BLaER1 (cell line): Measurements from ENCODE around the gene SPACDR.

Experiments
- H3K27ac ChIP-seq: shearing (Covaris generic); formaldehyde crosslinking; 2 replicates; pipeline ENCODE4 v1.8.1; 2022
- H3K27me3 ChIP-seq: shearing (Covaris generic); formaldehyde crosslinking; 2 replicates; pipeline ENCODE4 v1.8.1; 2022
- H3K36me3 ChIP-seq: shearing (Covaris generic); formaldehyde crosslinking; 2 replicates; pipeline ENCODE4 v1.8.1; 2022
- H3K4me1 ChIP-seq: shearing (Covaris generic); formaldehyde crosslinking; 2 replicates; pipeline ENCODE4 v1.8.1; 2022
- H3K4me2 ChIP-seq: shearing (Covaris generic); formaldehyde crosslinking; 2 replicates; pipeline ENCODE4 v1.8.1; 2022
- H3K4me3 ChIP-seq: shearing (Covaris generic); formaldehyde crosslinking; 2 replicates; pipeline ENCODE4 v1.8.1; 2022
- H3K9ac ChIP-seq: shearing (Covaris generic); formaldehyde crosslinking; 2 replicates; pipeline ENCODE4 v1.8.1; 2022
- H3K9me3 ChIP-seq: shearing (Covaris generic); formaldehyde crosslinking; 2 replicates; pipeline ENCODE4 v1.8.1; 2022
- H4K20me1 ChIP-seq: shearing (Covaris generic); formaldehyde crosslinking; 2 replicates; pipeline ENCODE4 v1.8.1; 2022
- Cebpa-rat ChIP-seq: shearing (Covaris generic); IDR thresholded peaks from 2 replicates; pipeline ENCODE4 v1.8.1; 2022

SPACDR gene

GRCh38 chr7:100430493-100431285, 33.4 kb downstream of the SPACDR start:
- Histone ChIP-seq H4K20me1 (peaks cover 52% of the 10 kb centered on the region), H3K4me1 (peaks cover 58% of the 10 kb centered on the region)

GRCh38 chr7:100429637-100430492, 34.2 kb downstream of the SPACDR start, which contains the start of gene MEPCE:
MEPCE (plus strand) TSS chr7:100429831; CDS start chr7:100430019, 188 bp downstream.
- Histone ChIP-seq H3K9me3 (no peaks in the 10 kb centered on the region; the same call in 1 of the 2 replicates), H4K20me1 (peaks cover 44% of the 10 kb centered on the region), H3K4me1 (peaks cover 52% of the 10 kb centered on the region), H3K36me3 (peaks cover 38% of the 10 kb centered on the region), H3K4me2 (peak within 1 kb of the TSS; percentile 95), H3K27ac (peak within 1 kb of the TSS; percentile 100), H3K4me3 (peak within 1 kb of the TSS; percentile 94), H3K9ac (peak within 1 kb of the TSS; percentile 100), H3K27me3 (no peaks in the 10 kb centered on the region)
- TF ChIP-seq Cebpa-rat, result no peak

More at GRCh38 chr7:100430493-100431285, 33.4 kb downstream of the SPACDR start:
- Histone ChIP-seq H3K4me3 (peak overlapping the region; percentile 94), H3K27ac (peak overlapping the region; percentile 100), H3K27me3 (no peaks in the 10 kb centered on the region), H3K9me3 (no peaks in the 10 kb centered on the region; the same call in 1 of the 2 replicates), H3K9ac (peak overlapping the region; percentile 100), H3K4me2 (peak overlapping the region; percentile 95), H3K36me3 (peaks cover 45% of the 10 kb centered on the region)
- no peak for TF ChIP-seq Cebpa-rat

DNA sequence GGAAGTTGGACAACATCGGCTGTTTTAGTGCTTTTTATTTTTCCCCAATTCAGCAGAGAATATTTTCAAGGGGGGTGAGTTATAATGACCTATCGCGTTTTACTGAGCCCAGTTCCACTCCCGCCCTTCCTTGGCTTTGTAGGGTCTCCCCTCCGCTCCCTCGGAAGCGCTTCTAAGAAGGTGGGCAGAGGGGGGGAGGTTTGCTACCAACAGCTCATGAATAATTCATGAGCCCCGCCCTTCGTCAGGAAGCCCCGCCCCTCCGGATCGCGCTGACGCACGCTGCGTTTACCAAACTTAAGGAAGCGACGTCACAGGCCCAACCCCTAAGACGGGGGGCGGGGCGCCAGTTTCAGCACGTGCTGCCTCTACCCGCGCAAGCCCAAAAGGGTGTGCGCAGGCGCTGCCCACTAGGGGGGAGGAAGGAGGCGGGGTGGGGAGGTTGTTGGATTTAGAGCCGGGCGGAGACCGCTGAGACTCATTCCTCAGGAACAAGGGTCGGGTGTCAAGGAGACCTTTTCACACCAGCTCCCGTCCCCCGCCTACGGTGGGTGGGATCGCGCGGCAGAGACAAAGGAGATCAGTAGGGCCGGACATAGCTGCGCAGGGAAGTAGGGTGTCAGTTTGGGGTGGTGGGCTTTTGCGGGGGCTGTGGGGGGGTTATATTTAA, 35.0 kb downstream of the SPACDR start:
- Histone ChIP-seq H3K9ac (peak overlapping the region; percentile 100), H4K20me1 (peaks cover 37% of the 10 kb centered on the region), H3K36me3 (peaks cover 31% of the 10 kb centered on the region), H3K4me2 (peak overlapping the region; percentile 95), H3K27ac (peak overlapping the region; percentile 100), H3K4me1 (peaks cover 44% of the 10 kb centered on the region), H3K9me3 (no peaks in the 10 kb centered on the region; the same call in 1 of the 2 replicates), H3K4me3 (peak overlapping the region; percentile 94), H3K27me3 (no peaks in the 10 kb centered on the region)
- TF ChIP-seq Cebpa-rat, result no peak

DNA sequence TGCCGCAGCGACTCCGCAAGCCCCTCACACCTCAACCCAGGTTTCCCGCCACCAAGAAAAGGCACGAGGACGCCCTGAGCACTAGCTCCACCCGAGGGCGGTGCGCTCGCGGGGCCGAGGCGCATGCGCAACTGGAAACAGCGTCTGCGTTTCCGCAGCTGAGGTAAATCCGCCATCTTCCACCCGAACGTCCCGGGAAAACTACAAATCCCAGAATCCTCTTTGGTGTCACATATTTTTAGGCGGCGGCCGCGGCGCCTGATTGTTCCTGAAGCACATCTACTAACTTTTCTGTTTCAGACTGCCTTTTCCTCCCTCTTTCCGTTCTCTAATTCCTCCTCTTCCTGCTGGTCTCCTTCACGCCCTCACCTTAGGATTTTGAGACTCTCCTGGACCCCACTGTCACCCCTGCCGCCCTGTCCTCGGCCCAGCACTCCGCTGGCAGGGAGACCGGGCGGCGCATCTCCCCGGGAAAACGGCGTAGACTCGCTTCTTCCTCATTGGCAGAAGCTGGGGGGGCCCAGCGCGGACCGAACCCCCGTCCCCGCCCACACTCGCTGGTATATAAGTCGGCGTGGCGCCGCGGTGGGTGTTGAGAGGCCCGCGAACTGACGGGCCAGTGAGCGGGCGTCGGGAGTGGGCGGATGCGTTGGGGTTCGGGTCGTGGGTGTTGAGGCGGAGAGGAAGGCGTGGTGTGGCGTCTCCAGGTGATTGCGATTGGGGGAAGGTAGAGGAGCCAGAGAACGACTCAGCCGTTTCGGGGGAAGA, 35.7 kb downstream of the SPACDR start, which contains the start of gene ZCWPW1:
Gene ZCWPW1 (minus strand): TSS at position 505 of the 768 bp plus-strand sequence. CDS start 8,054 bp downstream, outside the sequence.
- H3K27me3 ChIP-seq, result no peaks in the 10 kb centered on the region
- no peaks in the 10 kb centered on the region; the same call in 1 of the 2 replicates for H3K9me3 ChIP-seq
- H3K27ac ChIP-seq, result peak within 1 kb of the TSS; percentile 100
- H3K9ac ChIP-seq, result peak within 1 kb of the TSS; percentile 100
- H3K4me1 ChIP-seq, result peaks cover 37% of the 10 kb centered on the region
- H3K4me2 ChIP-seq, result peak within 1 kb of the TSS; percentile 95
- H3K36me3 ChIP-seq, result peaks cover 23% of the 10 kb centered on the region
- H3K4me3 ChIP-seq, result peak within 1 kb of the TSS; percentile 94
- H4K20me1 ChIP-seq, result peaks cover 30% of the 10 kb centered on the region
- no peak for TF ChIP-seq Cebpa-rat

GRCh38 chr7:100427762-100428198, 36.3 kb downstream of the SPACDR start:
- H3K36me3 ChIP-seq, result peaks cover 17% of the 10 kb centered on the region
- peaks cover 24% of the 10 kb centered on the region for H4K20me1 ChIP-seq
- H3K4me2 ChIP-seq, result peak overlapping the region; percentile 95
- no peaks in the 10 kb centered on the region; the same call in 1 of the 2 replicates for H3K9me3 ChIP-seq
- H3K4me3 ChIP-seq, result peak overlapping the region; percentile 94
- TF ChIP-seq Cebpa-rat, result no peak
- H3K4me1 ChIP-seq, result peaks cover 31% of the 10 kb centered on the region
- H3K27ac ChIP-seq, result peak overlapping the region; percentile 100
- no peak overlapping the region; the same call in 1 of the 2 replicates for H3K9ac ChIP-seq
- H3K27me3 ChIP-seq, result no peaks in the 10 kb centered on the region

GRCh38 chr7:100426516-100426915, 37.5 kb downstream of the SPACDR start:
- TF ChIP-seq Cebpa-rat, result no peak
- no peak overlapping the region for H3K4me3 ChIP-seq
- peaks cover 5% of the 10 kb centered on the region for H3K36me3 ChIP-seq
- no peak overlapping the region for H3K4me2 ChIP-seq
- no peaks in the 10 kb centered on the region; the same call in 1 of the 2 replicates for H3K9me3 ChIP-seq
- H3K27me3 ChIP-seq, result no peaks in the 10 kb centered on the region
- H3K27ac ChIP-seq, result no peak overlapping the region
- H3K4me1 ChIP-seq, result peaks cover 18% of the 10 kb centered on the region
- peaks cover 11% of the 10 kb centered on the region for H4K20me1 ChIP-seq
- H3K9ac ChIP-seq, result no peak overlapping the region

GRCh38 chr7:100425347-100425746, 38.7 kb downstream of the SPACDR start:
- Histone ChIP-seq H3K4me2 (no peak overlapping the region), H3K9me3 (no peaks in the 10 kb centered on the region; the same call in 1 of the 2 replicates), H3K27ac (no peak overlapping the region), H3K4me1 (0 out of 2 replicates have a peak, but pooled peaks cover 7% of the 10 kb centered on the region), H3K9ac (no peak overlapping the region), H4K20me1 (no peaks in the 10 kb centered on the region), H3K4me3 (no peak overlapping the region), H3K27me3 (no peaks in the 10 kb centered on the region), H3K36me3 (no peaks in the 10 kb centered on the region)
- TF ChIP-seq Cebpa-rat, result no peak

DNA sequence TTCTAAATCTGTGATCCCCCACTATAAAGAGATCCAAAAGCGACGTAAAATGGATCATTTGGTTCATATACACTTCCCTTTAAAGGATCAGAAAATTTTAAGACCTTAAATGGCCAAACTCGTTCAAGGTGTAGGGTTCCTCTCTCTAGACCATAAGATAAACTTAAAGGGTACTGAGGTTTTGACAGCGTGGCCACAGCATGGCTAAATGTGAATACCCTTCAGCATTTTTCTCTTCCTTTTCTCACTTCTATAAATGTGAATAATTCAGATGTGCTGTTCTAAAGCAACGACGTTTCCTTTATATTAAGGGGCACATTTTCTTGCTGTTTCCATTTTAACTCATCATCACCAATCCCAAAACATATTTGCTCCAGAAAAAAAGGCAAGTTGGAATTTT, 40.7 kb downstream of the SPACDR start:
- TF ChIP-seq Cebpa-rat, result no peak
- H3K36me3 ChIP-seq, result no peaks in the 10 kb centered on the region
- H3K4me3 ChIP-seq, result no peak overlapping the region
- peaks cover 17% of the 10 kb centered on the region for H3K4me1 ChIP-seq
- H4K20me1 ChIP-seq, result no peaks in the 10 kb centered on the region
- no peak overlapping the region for H3K27ac ChIP-seq
- H3K9ac ChIP-seq, result no peak overlapping the region
- H3K4me2 ChIP-seq, result no peak overlapping the region
- H3K27me3 ChIP-seq, result no peaks in the 10 kb centered on the region
- H3K9me3 ChIP-seq, result no peaks in the 10 kb centered on the region; the same call in 1 of the 2 replicates
